MCF 10A (cell line): Measurements from ENCODE around the gene AICDA. TPM values are rescaled to one million over a fixed set of nuclear protein-coding genes. Genes with fewer than 3 reads are reported as not detected.

ENCODE experiments used
- Bru-seq: library from RNA; stranded (reverse); fragments of 400-500 nt; gene quantifications from one replicate; lab custom pipeline; 2021; lab: Mats Ljungman, UMichigan
- BruChase-seq, 2 experiments: library from RNA; stranded (reverse); fragments of 400-500 nt; gene quantifications; one replicate each; lab custom pipeline; 2021; lab: Mats Ljungman, UMichigan
- BruUV-seq: library from RNA; stranded (reverse); fragments of 400-500 nt; replicated peaks from 2 replicates; lab custom pipeline; 2021; lab: Mats Ljungman, UMichigan
- CTCF ChIA-PET: fragments of 300-600 bp; sonication (Branson Sonifier 250); formaldehyde crosslinking; extraction: SDS; loops from one replicate; lab custom pipeline; 2021; ENCODE audit warnings: antibody characterized with exemption, inconsistent platforms; lab: Yijun Ruan, JAX
- POLR2A ChIA-PET: fragments of 300-600, 350-650 bp; sonication (Branson Sonifier 250); formaldehyde crosslinking; extraction: SDS; loops from one replicate; lab custom pipeline; 2020; ENCODE audit warnings: antibody characterized with exemption, inconsistent platforms; lab: Yijun Ruan, JAX
- DNase-seq: peaks from one replicate; pipeline ENCODE4 v3.0.0-alpha.2; 2018; ENCODE audit not compliant: unreplicated experiment
- H3K27ac Mint-ChIP-seq: one replicate; pipeline ENCODE4 v1.8.0; 2022; ENCODE audit warnings: mild to moderate bottlenecking, low read depth, mixed read lengths; ENCODE audit not compliant: unreplicated experiment
- H3K27me3 Mint-ChIP-seq: one replicate; pipeline ENCODE4 v1.8.0; 2022; ENCODE audit warnings: mixed read lengths; ENCODE audit not compliant: insufficient read depth, unreplicated experiment
- H3K36me3 Mint-ChIP-seq: one replicate; pipeline ENCODE4 v1.8.0; 2022; ENCODE audit warnings: mild to moderate bottlenecking, moderate library complexity, mixed read lengths; ENCODE audit not compliant: insufficient read depth, unreplicated experiment
- H3K4me1 Mint-ChIP-seq: one replicate; pipeline ENCODE4 v1.8.0; 2022; ENCODE audit warnings: mixed read lengths; ENCODE audit not compliant: insufficient read depth, unreplicated experiment
- H3K4me3 Mint-ChIP-seq: one replicate; pipeline ENCODE4 v1.8.0; 2022; ENCODE audit warnings: mild to moderate bottlenecking, moderate library complexity, mixed read lengths; ENCODE audit not compliant: unreplicated experiment
- H3K9me3 Mint-ChIP-seq: one replicate; pipeline ENCODE4 v1.8.0; 2022; ENCODE audit warnings: mixed read lengths; ENCODE audit not compliant: unreplicated experiment
- intact Hi-C: fragments of 100-400 bp; cut with micrococcal nuclease; formaldehyde crosslinking; loops from 2 replicates; pipeline ENCODE4 v1.14.1; 2022
- long read RNA-seq: library from polyadenylated mRNA; stranded (forward); transcript quantifications from one replicate; pipeline ENCODE4 v2.0.0, GENCODE V29; 2022
- total RNA-seq: library from RNA; stranded (reverse); gene quantifications from 2 replicates; pipeline ENCODE4 v1.2.3, GENCODE V29; 2022
- TF ChIP-seq, protein P1 (sequence below): fragments of 200-600 bp; IDR thresholded peaks from one replicate; pipeline ENCODE4 v1.8.0; 2022; ENCODE audit warnings: antibody characterized with exemption, mild to moderate bottlenecking; ENCODE audit not compliant: unreplicated experiment

AICDA gene
- total RNA-seq (not detected in 2 replicates), Bru-seq, nascent RNA (not detected), BruChase-seq, experiment 1, labeled RNA remaining after a 6-hour chase (not detected), BruChase-seq, experiment 2, labeled RNA remaining after a 2-hour chase (not detected)
- long read RNA-seq: 0 reads

DNA sequence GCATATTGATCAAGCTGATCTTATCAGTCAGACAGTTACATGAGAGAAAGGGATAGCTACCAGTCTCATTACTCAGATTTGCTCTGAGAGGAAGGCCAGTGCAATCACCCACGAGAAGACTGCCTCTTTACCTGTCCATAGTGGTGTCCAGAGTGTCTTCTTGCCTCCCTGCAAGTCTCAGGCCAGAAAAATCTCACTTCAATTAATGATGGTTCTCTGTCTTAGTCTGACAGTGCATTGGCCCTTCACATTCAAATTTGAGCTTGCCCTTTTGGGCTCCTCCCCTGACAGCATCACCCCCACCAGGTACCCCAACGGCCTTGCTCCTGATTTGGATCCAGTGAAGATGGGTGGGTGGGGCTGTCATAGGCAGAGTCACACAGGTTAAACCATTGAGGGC, at the start of gene AICDA:
AICDA (minus strand) TSS at position 231 of the 400 bp plus-strand sequence; CDS start at position 139, 92 bp downstream.
- DNase-seq: no peak
- no peaks in the 10 kb centered on the region for H3K9me3 Mint-ChIP-seq
- no peak within 1 kb of the TSS for H3K4me3 Mint-ChIP-seq
- ChIA-PET CTCF (interaction anchor here (0.7 to 9.8 kb wide), 5 partner anchors 11 to 1951 kb away, joined by 3 to 135 read pairs (median 4); partner anchors contain the start of gene CLEC4E), POLR2A (no interaction called here)
- peaks cover 4% of the 10 kb centered on the region for H3K27me3 Mint-ChIP-seq
- H3K4me1 Mint-ChIP-seq: peaks cover 10% of the 10 kb centered on the region
- H3K27ac Mint-ChIP-seq: no peak within 1 kb of the TSS
- BruUV-seq: no TSS peak
- H3K36me3 Mint-ChIP-seq: no peaks in the 10 kb centered on the region
- TF ChIP-seq, protein P1, sequence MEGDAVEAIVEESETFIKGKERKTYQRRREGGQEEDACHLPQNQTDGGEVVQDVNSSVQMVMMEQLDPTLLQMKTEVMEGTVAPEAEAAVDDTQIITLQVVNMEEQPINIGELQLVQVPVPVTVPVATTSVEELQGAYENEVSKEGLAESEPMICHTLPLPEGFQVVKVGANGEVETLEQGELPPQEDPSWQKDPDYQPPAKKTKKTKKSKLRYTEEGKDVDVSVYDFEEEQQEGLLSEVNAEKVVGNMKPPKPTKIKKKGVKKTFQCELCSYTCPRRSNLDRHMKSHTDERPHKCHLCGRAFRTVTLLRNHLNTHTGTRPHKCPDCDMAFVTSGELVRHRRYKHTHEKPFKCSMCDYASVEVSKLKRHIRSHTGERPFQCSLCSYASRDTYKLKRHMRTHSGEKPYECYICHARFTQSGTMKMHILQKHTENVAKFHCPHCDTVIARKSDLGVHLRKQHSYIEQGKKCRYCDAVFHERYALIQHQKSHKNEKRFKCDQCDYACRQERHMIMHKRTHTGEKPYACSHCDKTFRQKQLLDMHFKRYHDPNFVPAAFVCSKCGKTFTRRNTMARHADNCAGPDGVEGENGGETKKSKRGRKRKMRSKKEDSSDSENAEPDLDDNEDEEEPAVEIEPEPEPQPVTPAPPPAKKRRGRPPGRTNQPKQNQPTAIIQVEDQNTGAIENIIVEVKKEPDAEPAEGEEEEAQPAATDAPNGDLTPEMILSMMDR: no peak
- intact Hi-C loops: no loop called here

DNA sequence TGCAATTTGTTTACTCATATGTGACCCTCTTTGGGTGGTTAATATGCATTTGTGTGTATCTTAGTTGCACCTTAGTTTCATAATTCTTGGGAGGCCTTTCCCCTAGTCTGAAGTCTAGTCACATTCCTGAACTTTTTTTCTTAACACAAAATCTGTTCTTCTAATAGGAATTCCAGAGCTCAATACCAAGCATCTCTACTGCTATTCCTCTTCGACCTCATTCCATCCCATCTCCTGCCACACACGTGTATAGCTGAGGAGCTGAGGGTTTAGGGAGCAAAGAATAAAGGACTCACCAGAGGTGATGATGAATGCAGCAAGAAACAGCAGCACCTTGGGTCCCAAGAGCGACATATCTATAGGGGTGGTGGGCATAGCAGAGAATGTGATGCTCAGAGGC, 49.1 kb upstream of the AICDA start:
- TF ChIP-seq, protein P1: no peak
- H3K27ac Mint-ChIP-seq: no peak overlapping the region
- CTCF ChIA-PET: interaction anchor here (0.5 to 2.4 kb wide), 9 partner anchors 19 to 711 kb away, joined by 3 to 7 read pairs (median 4); no protein-coding TSS in a partner anchor
- intact Hi-C loops: no loop called here
- H3K27me3 Mint-ChIP-seq: no peaks in the 10 kb centered on the region
- H3K9me3 Mint-ChIP-seq: no peaks in the 10 kb centered on the region
- H3K4me1 Mint-ChIP-seq: peaks cover 5% of the 10 kb centered on the region
- H3K36me3 Mint-ChIP-seq: no peaks in the 10 kb centered on the region
- no peak for DNase-seq
- BruUV-seq: no TSS peak
- no peak overlapping the region for H3K4me3 Mint-ChIP-seq
- POLR2A ChIA-PET: interaction anchor here (1.2 kb wide), 1 partner anchor 32 kb away, joined by 3 read pairs; no protein-coding TSS in a partner anchor

DNA sequence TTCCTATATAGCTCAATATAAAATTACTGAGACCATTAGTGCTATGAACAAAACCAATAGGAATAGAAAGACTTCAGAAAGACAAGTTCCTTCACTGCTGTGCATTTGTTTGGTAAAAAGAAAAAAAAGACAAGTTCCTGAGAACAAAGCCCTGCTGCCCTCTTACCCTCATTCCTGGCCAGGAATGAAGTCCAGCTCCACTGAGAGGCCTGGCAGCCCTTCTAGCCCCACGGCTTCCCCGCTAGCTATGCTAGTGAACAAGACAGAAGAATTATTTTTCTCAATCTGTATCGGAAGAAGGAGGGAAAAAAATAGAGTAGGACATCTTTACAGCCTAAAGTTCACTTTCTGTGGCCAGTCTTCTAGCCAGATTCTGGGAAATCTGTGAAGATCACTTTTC, 48.4 kb upstream of the AICDA start:
- peaks cover 5% of the 10 kb centered on the region for H3K4me1 Mint-ChIP-seq
- intact Hi-C loops: no loop called here
- ChIA-PET CTCF (interaction anchor here (0.5 to 2.4 kb wide), 7 partner anchors 9 to 389 kb away, joined by 3 to 8 read pairs (median 5); no protein-coding TSS in a partner anchor), POLR2A (interaction anchor here (0.7 to 1.2 kb wide), 2 partner anchors 21 to 32 kb away, joined by 3 read pairs; no protein-coding TSS in a partner anchor)
- no peaks in the 10 kb centered on the region for H3K27me3 Mint-ChIP-seq
- H3K4me3 Mint-ChIP-seq: no peak overlapping the region
- H3K27ac Mint-ChIP-seq: no peak overlapping the region
- TF ChIP-seq, protein P1: no peak
- H3K36me3 Mint-ChIP-seq: no peaks in the 10 kb centered on the region
- no TSS peak for BruUV-seq
- DNase-seq: no peak
- H3K9me3 Mint-ChIP-seq: no peaks in the 10 kb centered on the region

DNA sequence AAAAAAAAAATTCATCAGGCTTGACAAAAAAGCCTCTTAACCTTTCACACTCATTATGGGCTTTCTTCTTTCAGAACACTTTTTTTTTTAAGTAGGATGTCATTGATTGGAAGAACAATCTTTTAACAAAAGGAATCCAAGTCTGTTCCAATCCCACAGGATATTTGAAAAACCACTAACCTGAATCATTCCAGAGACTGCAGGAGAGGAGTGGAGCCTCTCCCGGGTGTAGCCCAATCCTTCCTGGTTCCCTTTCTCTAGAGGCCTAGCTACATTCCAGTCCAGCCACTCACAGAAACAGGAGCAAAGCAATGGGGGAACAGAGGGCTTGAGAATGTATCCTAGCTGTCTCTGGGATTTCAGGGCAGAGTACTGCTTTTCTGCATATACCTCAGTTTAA, 45.7 kb upstream of the AICDA start:
- DNase-seq: no peak
- CTCF ChIA-PET: interaction anchor here (0.7 to 5.1 kb wide), 21 partner anchors 8 to 661 kb away, joined by 3 to 70 read pairs (median 6); no protein-coding TSS in a partner anchor
- no TSS peak for BruUV-seq
- H3K27ac Mint-ChIP-seq: no peak overlapping the region
- intact Hi-C loops: no loop called here
- H3K4me3 Mint-ChIP-seq: no peak overlapping the region
- no peaks in the 10 kb centered on the region for H3K36me3 Mint-ChIP-seq
- H3K9me3 Mint-ChIP-seq: no peaks in the 10 kb centered on the region
- H3K4me1 Mint-ChIP-seq: no peaks in the 10 kb centered on the region
- no peaks in the 10 kb centered on the region for H3K27me3 Mint-ChIP-seq
- TF ChIP-seq, protein P1: no peak
- POLR2A ChIA-PET: interaction anchor here (1.4 kb wide), 1 partner anchor 291 kb away, joined by 3 read pairs; the partner anchor contains the start of gene M6PR
